ENCODE results near the gene IL23R. TPM values are rescaled to one million over a fixed set of nuclear protein-coding genes. Genes with fewer than 3 reads are reported as not detected.

Gene IL23R
- total RNA-seq, 4 donors from 2014 or later = 0.19 to 0.32 TPM; not detected in 2

DNA sequence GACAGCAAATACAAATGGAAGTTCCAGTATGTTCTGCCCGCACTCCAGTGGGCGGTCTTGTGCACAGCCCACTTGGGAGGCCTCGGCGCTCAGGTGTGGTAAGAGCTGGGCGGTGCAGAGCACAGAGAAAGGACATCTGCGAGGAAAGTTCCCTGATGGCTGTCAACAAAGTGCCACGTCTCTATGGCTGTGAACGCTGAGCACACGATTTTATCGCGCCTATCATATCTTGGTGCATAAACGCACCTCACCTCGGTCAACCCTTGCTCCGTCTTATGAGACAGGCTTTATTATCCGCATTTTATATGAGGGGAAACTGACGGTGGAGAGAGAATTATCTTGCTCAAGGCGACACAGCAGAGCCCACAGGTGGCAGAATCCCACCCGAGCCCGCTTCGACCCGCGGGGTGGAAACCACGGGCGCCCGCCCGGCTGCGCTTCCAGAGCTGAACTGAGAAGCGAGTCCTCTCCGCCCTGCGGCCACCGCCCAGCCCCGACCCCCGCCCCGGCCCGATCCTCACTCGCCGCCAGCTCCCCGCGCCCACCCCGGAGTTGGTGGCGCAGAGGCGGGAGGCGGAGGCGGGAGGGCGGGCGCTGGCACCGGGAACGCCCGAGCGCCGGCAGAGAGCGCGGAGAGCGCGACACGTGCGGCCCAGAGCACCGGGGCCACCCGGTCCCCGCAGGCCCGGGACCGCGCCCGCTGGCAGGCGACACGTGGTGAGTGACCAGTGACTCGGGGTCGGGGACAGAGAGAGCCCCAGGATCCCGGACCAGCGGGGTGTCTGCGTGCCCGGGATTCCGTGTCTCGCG is 141.2 kb downstream of the IL23R start, which contains the start of gene IL12RB2:
Gene IL12RB2 (plus strand): TSS at position 623 of the 810 bp plus-strand sequence. CDS start 12,496 bp downstream, outside the sequence.
- no peak for ATAC-seq (ENCODE audit: low FRiP score)
- DNase-seq (ENCODE audit: low spot score) = no peak
- no peak for TF ChIP-seq CTCF (IDR thresholded peaks at IDR 0.05)

DNA sequence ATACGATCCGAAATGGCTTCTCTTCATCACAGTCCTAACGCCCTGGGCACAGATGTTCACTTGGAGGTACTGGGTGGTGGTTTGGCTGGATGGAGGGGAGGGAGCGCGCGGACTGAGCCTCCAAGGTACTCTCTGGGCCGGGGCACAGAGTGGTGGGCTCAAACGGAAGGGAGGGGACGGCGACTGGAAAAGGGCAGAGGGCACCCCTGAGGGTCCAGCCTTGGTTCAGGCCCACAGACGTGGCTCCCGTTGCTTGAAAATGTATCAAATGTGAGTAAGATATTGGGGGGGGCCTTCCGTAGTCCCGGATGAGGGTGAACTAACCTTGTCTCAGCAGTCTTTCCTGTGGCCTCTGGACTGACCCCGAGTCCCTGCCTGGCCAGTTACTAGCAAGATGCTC is 141.9 kb downstream of the IL23R start:
- no peak for TF ChIP-seq CTCF (IDR thresholded peaks at IDR 0.05)
- DNase-seq (ENCODE audit: low spot score) (no peak), ATAC-seq (ENCODE audit: low FRiP score) (no peak)

Small RNA genes within 50 kb of the gene (small RNA-seq; reads per million reads assigned to genes)
- gene RNU4ATAC4P (not detected), gene RNU6-586P (not detected)

Other genes starting within 250 kb of the IL23R start
- 1 to 10 TPM; 2.8 to 8.8 (median 4.7) TPM for gene DNAI4, start 241.6 kb upstream of the IL23R start, total RNA-seq
- gene MIER1, start 241.5 kb upstream of the IL23R start, total RNA-seq = 10 to 100 TPM; 30.9 to 55.5 (median 34.9) TPM
- gene SLC35D1, start 112.3 kb upstream of the IL23R start, total RNA-seq = 10 to 100 TPM in 1 of 4 donors, 1 to 10 TPM in 3; 9.4 to 10.1 (median 9.6) TPM
- not detected for gene C1orf141, start 31.5 kb upstream of the IL23R start, total RNA-seq
- 1 to 10 TPM; 2.0 to 8.9 (median 6.5) TPM for gene IL12RB2, start 141.4 kb downstream of the IL23R start, total RNA-seq

Measured in omental fat pad (tissue), 4 donors.